IMR-90 (cell line): ENCODE data around the gene BCAS2. TPM values are rescaled to one million over a fixed set of nuclear protein-coding genes. Genes with fewer than 3 reads are reported as not detected.

Experiments
- ATAC-seq: fragments of 200-7000 bp; cut with Tn5 transposase; 2 replicates; pipeline ENCODE4 v1.9.1; 2020; ENCODE audit warnings: low read depth, mild to moderate bottlenecking, moderate library complexity
- BruUV-seq: library from RNA; stranded (reverse); fragments of 400-500 nt; replicated peaks from 2 replicates; lab custom pipeline; 2021; lab: Mats Ljungman, UMichigan
- CTCF ChIA-PET: fragments of 300-600 bp; formaldehyde crosslinking; extraction: SDS; loops from one replicate; lab custom pipeline; 2021; ENCODE audit warnings: antibody characterized with exemption; lab: Yijun Ruan, JAX
- POLR2A ChIA-PET: fragments of 300-600 bp; sonication (Branson Sonifier 250); formaldehyde crosslinking; loops from one replicate; lab custom pipeline; 2022; ENCODE audit warnings: antibody characterized with exemption; ENCODE audit not compliant: unreplicated experiment; lab: Charles Lee
- DNase-seq: peaks from one replicate; pipeline ENCODE4 v3.0.0; 2013
- H2AFZ ChIP-seq: replicated peaks from 2 replicates; pipeline ENCODE3; 2013; ENCODE audit warnings: low read length, mild to moderate bottlenecking; ENCODE audit not compliant: poor library complexity
- H2AK5ac ChIP-seq: 2 replicates; pipeline ENCODE4 v1.6.1; 2013; ENCODE audit warnings: low read depth, low read length, inconsistent platforms
- H2AK9ac ChIP-seq: replicated peaks from 2 replicates; pipeline ENCODE3; 2013; ENCODE audit warnings: mild to moderate bottlenecking, low read depth, low read length, moderate library complexity; ENCODE audit not compliant: poor library complexity
- H2BK120ac ChIP-seq: 2 replicates; pipeline ENCODE4 v1.6.1; 2013; ENCODE audit warnings: low read depth, low read length, inconsistent platforms
- H2BK15ac ChIP-seq: 3 replicates; pipeline ENCODE4 v1.6.1; 2013; ENCODE audit warnings: low read depth, low read length, inconsistent platforms
- H2BK20ac ChIP-seq: 2 replicates; pipeline ENCODE4 v1.6.1; 2013; ENCODE audit warnings: low read depth, mild to moderate bottlenecking, inconsistent platforms, low read length, moderate library complexity
- H2BK5ac ChIP-seq: 2 replicates; pipeline ENCODE4 v1.6.1; 2013; ENCODE audit warnings: mild to moderate bottlenecking, low read depth, low read length, inconsistent platforms; ENCODE audit not compliant: poor library complexity, severe bottlenecking
- H3K14ac ChIP-seq: replicated peaks from 2 replicates; pipeline ENCODE4 v1.6.1; 2013; ENCODE audit warnings: low read depth, low read length, inconsistent platforms
- H3K18ac ChIP-seq: 2 replicates; pipeline ENCODE4 v1.6.1; 2013; ENCODE audit warnings: low read depth, low read length, control low read depth
- H3K23ac ChIP-seq: 2 replicates; pipeline ENCODE4 v1.6.1; 2013; ENCODE audit warnings: low read depth, low read length, inconsistent platforms
- H3K27ac ChIP-seq: 2 replicates; pipeline ENCODE4 v1.5.1; 2013; ENCODE audit warnings: mild to moderate bottlenecking, control low read depth, low read length; ENCODE audit not compliant: insufficient read depth
- H3K27me3 ChIP-seq: 2 replicates; pipeline ENCODE4 v1.6.1; 2013; ENCODE audit warnings: low read length; ENCODE audit not compliant: control insufficient read depth, insufficient read depth
- H3K36me3 ChIP-seq: 2 replicates; pipeline ENCODE4 v1.6.1; 2013; ENCODE audit warnings: low read length, mixed read lengths; ENCODE audit not compliant: control insufficient read depth, insufficient read depth
- H3K4ac ChIP-seq: 2 replicates; pipeline ENCODE4 v1.6.1; 2013; ENCODE audit warnings: low read depth, low read length, inconsistent platforms
- H3K4me1 ChIP-seq: 2 replicates; pipeline ENCODE4 v1.6.1; 2013; ENCODE audit warnings: low read length, mixed read lengths; ENCODE audit not compliant: control insufficient read depth, insufficient read depth
- H3K4me2 ChIP-seq: 2 replicates; pipeline ENCODE4 v1.6.1; 2013; ENCODE audit warnings: low read depth, mild to moderate bottlenecking, control low read depth, low read length, moderate library complexity
- H3K4me3 ChIP-seq: 2 replicates; pipeline ENCODE4 v1.5.1; 2013; ENCODE audit warnings: low read depth, mild to moderate bottlenecking, control low read depth, low read length, moderate library complexity; ENCODE audit not compliant: insufficient read depth
- H3K56ac ChIP-seq: 2 replicates; pipeline ENCODE4 v1.6.1; 2013; ENCODE audit warnings: low read length, inconsistent platforms; ENCODE audit not compliant: insufficient read depth; ENCODE audit errors: extremely low read depth
- H3K79me1 ChIP-seq, 2 experiments: 2 replicates each; pipeline ENCODE4 v1.6.1; 2013; ENCODE audit warnings: low read length in 2 of 2, inconsistent platforms in 1 of 2, low read depth in 1 of 2
- H3K9ac ChIP-seq: 2 replicates; pipeline ENCODE4 v1.6.1; 2013; ENCODE audit warnings: low read depth, low read length, control low read depth
- H3K9me1 ChIP-seq: 2 replicates; pipeline ENCODE4 v1.6.1; 2013; ENCODE audit warnings: low read length, inconsistent platforms; ENCODE audit not compliant: insufficient read depth
- H3K9me3 ChIP-seq: 2 replicates; pipeline ENCODE4 v1.6.1; 2013; ENCODE audit warnings: low read length; ENCODE audit not compliant: control insufficient read depth, insufficient read depth
- H4K20me1 ChIP-seq: 2 replicates; pipeline ENCODE4 v1.6.1; 2013; ENCODE audit warnings: low read length, inconsistent platforms; ENCODE audit not compliant: insufficient read depth
- H4K5ac ChIP-seq: 2 replicates; pipeline ENCODE4 v1.6.1; 2013; ENCODE audit warnings: mild to moderate bottlenecking, low read depth, low read length, control low read depth
- H4K8ac ChIP-seq, 2 experiments: 2 replicates each; pipeline ENCODE4 v1.6.1; 2013; ENCODE audit warnings: low read depth in 2 of 2, low read length in 2 of 2, control low read depth in 1 of 2, inconsistent platforms in 1 of 2
- H4K91ac ChIP-seq: 2 replicates; pipeline ENCODE4 v1.6.1; 2013; ENCODE audit warnings: low read depth, low read length, inconsistent platforms; ENCODE audit not compliant: insufficient read depth
- BHLHE40 ChIP-seq: fragments of 150-350 bp; IDR thresholded peaks from 2 replicates; pipeline ENCODE4 v1.6.1; 2016; ENCODE audit warnings: mild to moderate bottlenecking, low read depth, low read length
- CEBPB ChIP-seq: IDR thresholded peaks from 2 replicates; pipeline ENCODE4 v1.6.1; 2012; ENCODE audit warnings: low read depth, low read length, improper control_type of control experiment
- CHD1 ChIP-seq: IDR thresholded peaks from 2 replicates; pipeline ENCODE4 v1.6.1; 2012; ENCODE audit warnings: low read depth, low read length, improper control_type of control experiment
- CTCF ChIP-seq: conservative IDR thresholded peaks from 2 replicates; pipeline ENCODE4 v1.5.1; 2012; ENCODE audit warnings: mild to moderate bottlenecking, low read depth, low read length, improper control_type of control experiment
- FOS ChIP-seq: fragments of 150-350 bp; IDR thresholded peaks from 2 replicates; pipeline ENCODE4 v1.6.1; 2016; ENCODE audit warnings: low read depth, low read length
- MAFK ChIP-seq: IDR thresholded peaks from 2 replicates; pipeline ENCODE4 v1.6.1; 2012; ENCODE audit warnings: low read depth, low read length, improper control_type of control experiment
- MAZ ChIP-seq: IDR thresholded peaks from 2 replicates; pipeline ENCODE4 v1.6.1; 2012; ENCODE audit warnings: low read depth, mild to moderate bottlenecking, low read length, improper control_type of control experiment, moderate library complexity, borderline replicate concordance
- MXI1 ChIP-seq: IDR thresholded peaks from 2 replicates; pipeline ENCODE4 v1.6.1; 2012; ENCODE audit warnings: low read depth, mild to moderate bottlenecking, low read length, moderate library complexity, borderline replicate concordance
- NFE2L2 ChIP-seq: fragments of 150-350 bp; IDR thresholded peaks from 2 replicates; pipeline ENCODE4 v1.6.1; 2016; ENCODE audit warnings: low read depth, mild to moderate bottlenecking, low read length
- POLR2A ChIP-seq: IDR thresholded peaks from 2 replicates; pipeline ENCODE4 v1.6.1; 2012; ENCODE audit warnings: mild to moderate bottlenecking, low read depth, low read length
- RAD21 ChIP-seq: IDR thresholded peaks from 2 replicates; pipeline ENCODE4 v1.6.1; 2012; ENCODE audit warnings: low read length, improper control_type of control experiment
- RCOR1 ChIP-seq: IDR thresholded peaks from 2 replicates; pipeline ENCODE4 v1.6.1; 2012; ENCODE audit warnings: mild to moderate bottlenecking, low read length, improper control_type of control experiment; ENCODE audit not compliant: insufficient replicate concordance
- RFX5 ChIP-seq: IDR thresholded peaks from 2 replicates; pipeline ENCODE4 v1.8.0; 2012; ENCODE audit warnings: low read depth, mild to moderate bottlenecking, low read length, moderate library complexity
- SMC3 ChIP-seq: fragments of 150-350 bp; IDR thresholded peaks from 2 replicates; pipeline ENCODE4 v1.6.1; 2016; ENCODE audit warnings: low read depth, mild to moderate bottlenecking, antibody characterized with exemption, low read length, moderate library complexity
- USF2 ChIP-seq: fragments of 150-350 bp; IDR thresholded peaks from 2 replicates; pipeline ENCODE4 v1.6.1; 2017; ENCODE audit warnings: mild to moderate bottlenecking, antibody characterized with exemption, low read length, low read depth
- dilution Hi-C: fragments of 300-500 bp; cut with HindIII; formaldehyde crosslinking; loops from one replicate; pipeline ENCODE4 v1.14.3; 2018; ENCODE audit warnings: low sequenced_read_pairs; ENCODE audit not compliant: unreplicated experiment
- in situ Hi-C: fragments of 300-500 bp; cut with MboI; formaldehyde crosslinking; loops from 3 replicates; pipeline ENCODE4 v1.14.3; 2019; ENCODE audit warnings: low sequenced_read_pairs, inconsistent platforms, mixed read lengths
- intact Hi-C: fragments of 100-400 bp; cut with micrococcal nuclease; formaldehyde crosslinking; loops from 2 replicates; pipeline ENCODE4 v1.10.0; 2022
- polyA plus RNA-seq, 3 experiments: library from polyadenylated mRNA; depleted of rRNA; stranded (reverse); fragments of >200 nt; gene quantifications; 2 replicates each; pipeline ENCODE4 v1.2.3, GENCODE V29; 2012; ENCODE audit warnings: low replicate concordance in 1 of 3
- total RNA-seq: library from RNA; depleted of rRNA; stranded (reverse); fragments of >200 nt; gene quantifications from 2 replicates; pipeline ENCODE4 v1.2.3, GENCODE V29; 2012
- TF ChIP-seq, protein P1 (sequence below): fragments of 150-350 bp; IDR thresholded peaks from 2 replicates; pipeline ENCODE4 v1.6.1; 2016; ENCODE audit warnings: low read depth, mild to moderate bottlenecking, low read length, moderate library complexity, borderline replicate concordance

BCAS2 gene
- total and polyA plus RNA-seq, 2 of the 4 experiments (the other 2 are of a cell fraction) = 15.4 to 23.1 TPM

DNA sequence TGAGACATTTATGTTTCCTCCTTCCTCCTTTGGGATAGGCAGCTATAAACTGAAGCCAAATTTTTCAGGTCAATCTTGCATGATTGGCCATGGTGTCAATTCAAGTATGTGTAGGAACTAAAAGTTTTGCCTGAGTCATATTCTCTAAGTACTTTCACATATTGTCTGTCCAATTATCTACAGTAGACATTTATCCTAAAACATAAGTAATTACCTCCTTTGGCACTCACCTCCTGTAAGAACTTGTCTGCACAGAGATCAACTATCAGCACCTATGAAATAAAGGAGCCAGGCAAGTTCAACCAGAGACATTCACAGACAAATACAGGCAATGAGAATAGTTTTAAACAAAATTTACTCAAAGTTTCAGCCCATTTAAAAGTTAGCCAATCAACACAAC, 14.2 kb upstream of the BCAS2 start:
- no peak for ATAC-seq
- H3K9me3 ChIP-seq = no peaks in the 10 kb centered on the region
- CTCF ChIA-PET = no interaction called here

More for the DNA sequence above, 14.2 kb upstream of the BCAS2 start:
- Histone ChIP-seq H3K4me1 (no peaks in the 10 kb centered on the region), H2AK5ac (no peak overlapping the region), H4K8ac (no peak overlapping the region), H2AK9ac (no peak overlapping the region), H3K79me1 (no peaks in the 10 kb centered on the region), H3K18ac (no peak overlapping the region), H4K20me1 (no peaks in the 10 kb centered on the region), H4K91ac (no peak overlapping the region), H3K9ac (no peak overlapping the region), H3K14ac (no peak overlapping the region), H4K5ac (no peak overlapping the region), H3K56ac (no peak overlapping the region), H2BK15ac (no peak overlapping the region), H2BK20ac (no peak overlapping the region), H3K9me1 (no peaks in the 10 kb centered on the region), H2AFZ (no peak overlapping the region), H2BK5ac (no peak overlapping the region), H3K4me3 (no peak overlapping the region), H3K23ac (no peak overlapping the region), H3K4me2 (no peak overlapping the region), H3K27ac (no peak overlapping the region), H2BK120ac (no peak overlapping the region), H3K36me3 (no peaks in the 10 kb centered on the region), H3K4ac (no peak overlapping the region), H3K27me3 (no peaks in the 10 kb centered on the region)
- BruUV-seq = no TSS peak
- TF ChIP-seq RCOR1 = no peak
- TF ChIP-seq CTCF = no peak
- TF ChIP-seq, protein P1, sequence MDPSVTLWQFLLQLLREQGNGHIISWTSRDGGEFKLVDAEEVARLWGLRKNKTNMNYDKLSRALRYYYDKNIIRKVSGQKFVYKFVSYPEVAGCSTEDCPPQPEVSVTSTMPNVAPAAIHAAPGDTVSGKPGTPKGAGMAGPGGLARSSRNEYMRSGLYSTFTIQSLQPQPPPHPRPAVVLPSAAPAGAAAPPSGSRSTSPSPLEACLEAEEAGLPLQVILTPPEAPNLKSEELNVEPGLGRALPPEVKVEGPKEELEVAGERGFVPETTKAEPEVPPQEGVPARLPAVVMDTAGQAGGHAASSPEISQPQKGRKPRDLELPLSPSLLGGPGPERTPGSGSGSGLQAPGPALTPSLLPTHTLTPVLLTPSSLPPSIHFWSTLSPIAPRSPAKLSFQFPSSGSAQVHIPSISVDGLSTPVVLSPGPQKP = no peak
- TF ChIP-seq MXI1 = no peak
- TF ChIP-seq NFE2L2 = no peak
- no peak for TF ChIP-seq RFX5
- no peak for TF ChIP-seq BHLHE40
- TF ChIP-seq CHD1 = no peak
- no peak for TF ChIP-seq CEBPB
- no peak for TF ChIP-seq MAZ
- no peak for TF ChIP-seq SMC3
- no peak for TF ChIP-seq MAFK
- TF ChIP-seq RAD21 = no peak
- TF ChIP-seq USF2 = no peak
- no peak for TF ChIP-seq POLR2A
- TF ChIP-seq FOS = no peak
- POLR2A ChIA-PET = no interaction called here
- in situ Hi-C loops = no loop called here
- dilution Hi-C loops = no loop called here
- intact Hi-C loops = no loop called here
- no peak for DNase-seq
